Endothelial cell of umbilical vein (primary cell): ENCODE results near the gene NOX1. TPM values are rescaled to one million over a fixed set of nuclear protein-coding genes. Genes with fewer than 3 reads are reported as not detected.

ENCODE experiments used
- Bru-seq: library from RNA; stranded (reverse); fragments of 400-500 nt; gene quantifications from one replicate; lab custom pipeline; 2021; lab: Mats Ljungman, UMichigan
- BruChase-seq, 2 experiments: library from RNA; stranded (reverse); fragments of 400-500 nt; gene quantifications; one replicate each; lab custom pipeline; 2021; lab: Mats Ljungman, UMichigan
- BruUV-seq: library from RNA; stranded (reverse); fragments of 400-500 nt; replicated peaks from 2 replicates; lab custom pipeline; 2021; lab: Mats Ljungman, UMichigan
- CTCF ChIA-PET: fragments of 300-600, 350-600 bp; sonication (Branson Sonifier 250); formaldehyde crosslinking; loops from one replicate; lab custom pipeline; 2021; ENCODE audit warnings: antibody characterized with exemption, inconsistent platforms; lab: Charles Lee
- POLR2A ChIA-PET: fragments of 300-600, 350-600 bp; sonication (Branson Sonifier 250); formaldehyde crosslinking; loops from one replicate; lab custom pipeline; 2021; ENCODE audit warnings: antibody characterized with exemption, inconsistent platforms; lab: Charles Lee
- DNase-seq: peaks from one replicate; pipeline ENCODE4 v3.0.0-alpha.2; 2011; ENCODE audit warnings: low read depth, low spot score
- FAIRE-seq: peaks from 2 replicates; lab custom pipeline; 2011; peaks lifted over from hg19 to GRCh38; lab: Jason Lieb, UNC
- H2AFZ ChIP-seq: 2 replicates; pipeline ENCODE4 v1.6.0; 2012; ENCODE audit warnings: low read depth, low read length, control low read depth, inconsistent platforms
- H3K27ac ChIP-seq: 2 replicates; pipeline ENCODE4 v1.5.1; 2011; ENCODE audit warnings: low read depth, mild to moderate bottlenecking, control low read depth, low read length, moderate library complexity; ENCODE audit not compliant: insufficient read depth
- H3K27me3 ChIP-seq, 2 experiments: 2 replicates each; pipeline versions ENCODE4 v1.6.0 to v1.6.1; 2011; ENCODE audit warnings: low read length in 2 of 2, mixed read lengths in 1 of 2; ENCODE audit not compliant: control insufficient read depth in 2 of 2, insufficient read depth in 2 of 2
- H3K36me3 ChIP-seq, 2 experiments: 2 replicates in 1 of 2; 3 replicates in 1 of 2; pipeline ENCODE4 v1.5.1; 2011; ENCODE audit warnings: low read length in 2 of 2, mild to moderate bottlenecking in 1 of 2, moderate library complexity in 1 of 2; ENCODE audit not compliant: control insufficient read depth in 2 of 2, insufficient read depth in 2 of 2; ENCODE audit errors: extremely low read depth in 1 of 2
- H3K4me1 ChIP-seq: 3 replicates; pipeline ENCODE4 v1.5.1; 2011; ENCODE audit warnings: mild to moderate bottlenecking, low read length; ENCODE audit not compliant: control insufficient read depth, insufficient read depth; ENCODE audit errors: extremely low read depth
- H3K4me2 ChIP-seq: 2 replicates; pipeline ENCODE4 v1.6.1; 2011; ENCODE audit warnings: low read length, control low read depth, mixed read lengths; ENCODE audit not compliant: insufficient read depth
- H3K4me3 ChIP-seq, 3 experiments: fragments of 200-600 bp in 1 of 3; sonication (generic), shearing (Covaris generic) in 1 of 3; replicated peaks in 1 of 3; 2 replicates each; pipeline ENCODE4 v1.5.1; 2011 to 2016; ENCODE audit warnings: control low read depth in 3 of 3, low read length in 3 of 3, mild to moderate bottlenecking in 2 of 3, inconsistent platforms in 1 of 3, low read depth in 1 of 3, moderate library complexity in 1 of 3; ENCODE audit not compliant: insufficient read depth in 1 of 3
- H3K79me2 ChIP-seq: 2 replicates; pipeline ENCODE4 v1.6.0; 2012; ENCODE audit warnings: low read length, inconsistent platforms; ENCODE audit not compliant: control insufficient read depth, insufficient read depth
- H3K9ac ChIP-seq: replicated peaks from 2 replicates; pipeline ENCODE3; 2011; ENCODE audit warnings: low read length, control low read depth; ENCODE audit not compliant: insufficient read depth; ENCODE audit errors: extremely low read depth
- H3K9me1 ChIP-seq: replicated peaks from 3 replicates; pipeline ENCODE4 v1.6.0; 2011; ENCODE audit warnings: mild to moderate bottlenecking, low read length; ENCODE audit not compliant: control insufficient read depth, insufficient read depth; ENCODE audit errors: extremely low read depth
- H3K9me3 ChIP-seq: replicated peaks from 2 replicates; pipeline ENCODE4 v1.5.1; 2012; ENCODE audit warnings: low read length, inconsistent platforms; ENCODE audit not compliant: control insufficient read depth, insufficient read depth
- H4K20me1 ChIP-seq: replicated peaks from 2 replicates; pipeline ENCODE3; 2011; ENCODE audit warnings: mild to moderate bottlenecking, low read length; ENCODE audit not compliant: control insufficient read depth, insufficient read depth; ENCODE audit errors: extremely low read depth
- CTCF ChIP-seq, 2 donors: IDR thresholded peaks; 1 replicate in 1 of 2; 2 replicates in 1 of 2; pipeline ENCODE4 v1.5.1; 2011; ENCODE audit warnings: low read length in 2 of 2, mild to moderate bottlenecking in 2 of 2, moderate library complexity in 2 of 2, control low read depth in 1 of 2, inconsistent platforms in 1 of 2, low read depth in 1 of 2; ENCODE audit not compliant: insufficient read depth in 1 of 2; ENCODE audit errors: extremely low read depth in 1 of 2
- EZH2 ChIP-seq: IDR thresholded peaks from 2 replicates; pipeline ENCODE4 v1.6.1; 2012; ENCODE audit warnings: borderline replicate concordance, low read depth, mild to moderate bottlenecking, moderate library complexity, low read length, inconsistent platforms; ENCODE audit not compliant: severe bottlenecking
- FOS ChIP-seq: IDR thresholded peaks from 2 replicates; pipeline ENCODE4 v1.6.1; 2011; ENCODE audit warnings: mild to moderate bottlenecking, low read length, moderate library complexity, borderline replicate concordance; ENCODE audit not compliant: insufficient read depth
- JUN ChIP-seq: IDR thresholded peaks from 2 replicates; pipeline ENCODE4 v1.6.1; 2011; ENCODE audit warnings: borderline replicate concordance, low read depth; ENCODE audit not compliant: insufficient read length, insufficient read depth
- MAX ChIP-seq: IDR thresholded peaks from 2 replicates; pipeline ENCODE4 v1.6.1; 2011; ENCODE audit not compliant: insufficient read depth, insufficient read length
- MYC ChIP-seq: IDR thresholded peaks from one replicate; pipeline ENCODE4 v1.6.1; 2011; ENCODE audit warnings: mild to moderate bottlenecking, low read depth, low read length
- POLR2A ChIP-seq: IDR thresholded peaks from 2 replicates; pipeline ENCODE4 v1.6.1; 2012; ENCODE audit warnings: low read depth, mild to moderate bottlenecking, control low read depth, low read length
- dilution Hi-C: fragments of 300-500 bp; cut with MboI; formaldehyde crosslinking; loops from one replicate; pipeline ENCODE4 v1.15.0; 2019; ENCODE audit warnings: low sequenced_read_pairs; ENCODE audit not compliant: extremely low pct_ligation_motif_present
- intact Hi-C: fragments of 100-400 bp; cut with micrococcal nuclease; formaldehyde crosslinking; loops from one replicate; pipeline ENCODE4 v1.10.0; 2022
- long read RNA-seq: library from polyadenylated mRNA; stranded (forward); transcript quantifications from one replicate; pipeline ENCODE4 v2.0.0, GENCODE V29; 2021
- polyA minus RNA-seq, 3 experiments: library from RNA; depleted of rRNA, polyadenylated mRNA; stranded (reverse); fragments of >200 nt; gene quantifications; 1 replicate in 1 of 3; 2 replicates in 2 of 3; pipeline ENCODE4 v1.2.3, GENCODE V29; 2011
- polyA plus RNA-seq, 4 experiments: library from polyadenylated mRNA; depleted of rRNA in 3 of 4; stranded (reverse) in 3 of 4; unstranded in 1 of 4; fragments of >200 nt; gene quantifications; 2 replicates each; pipeline versions ENCODE4 v1.2.1 to v1.2.3, GENCODE V29; 2011 to 2012; ENCODE audit warnings: missing spikeins in 1 of 4
- total RNA-seq: library from RNA; stranded (reverse); gene quantifications from 2 replicates; pipeline ENCODE4 v1.2.3, GENCODE V29; 2021

NOX1 gene
- not detected in 2 replicates for total RNA-seq
- polyA plus RNA-seq, result not detected in 2 replicates
- polyA plus RNA-seq (2011; cell fraction: cytosol; rRNA removed), result not detected in 2 replicates
- 0.10 and 0.17 TPM in 2 replicates for polyA plus RNA-seq (2011; cell fraction: nucleus; rRNA removed)
- polyA plus RNA-seq (2012), result not detected in 2 replicates
- polyA minus RNA-seq, result not detected in 2 replicates
- not detected for polyA minus RNA-seq (2011; cell fraction: cytosol; rRNA and poly(A)+ RNA removed)
- polyA minus RNA-seq (2011; cell fraction: nucleus; rRNA and poly(A)+ RNA removed), result not detected in 2 replicates
- percentile 23 among the genes with signal in this experiment for Bru-seq, nascent RNA
- BruChase-seq, experiment 1, labeled RNA remaining after a 6-hour chase, result not detected
- BruChase-seq, experiment 2, labeled RNA remaining after a 2-hour chase, result percentile 19 among the genes with signal in this experiment
- long read RNA-seq, result 0 reads

- POLR2A ChIA-PET, result no interaction called here
- no peaks in the 10 kb centered on the region for H3K9me3 ChIP-seq
- H3K27ac ChIP-seq, result no peak within 1 kb of the TSS
- intact Hi-C loops, result no loop called here
- no peaks in the 10 kb centered on the region for H3K79me2 ChIP-seq
- DNase-seq (no peak), FAIRE-seq (no peak)
- H3K4me3 ChIP-seq, result no peak within 1 kb of the TSS
- H3K4me1 ChIP-seq, result peaks cover 12% of the 10 kb centered on the region
- TF ChIP-seq CTCF (IDR thresholded peaks at IDR 0.05; ENCODE audit: extremely low read depth in 1 of 2, insufficient read depth in 1 of 2, low read depth in 1 of 2, low read length in 2 of 2) (no peak), FOS (no peak), JUN (no peak), MYC (no peak), POLR2A (no peak), EZH2 (no peak), MAX (no peak)
- dilution Hi-C loops, result no loop called here
- no peak within 1 kb of the TSS for H2AFZ ChIP-seq
- no peaks in the 10 kb centered on the region for H4K20me1 ChIP-seq
- no TSS peak for BruUV-seq
- no peak within 1 kb of the TSS for H3K4me2 ChIP-seq
- no peaks in the 10 kb centered on the region for H3K36me3 ChIP-seq
- H3K9me1 ChIP-seq, result no peaks in the 10 kb centered on the region
- H3K9ac ChIP-seq, result no peak within 1 kb of the TSS
- CTCF ChIA-PET, result no interaction called here
- no peaks in the 10 kb centered on the region for H3K27me3 ChIP-seq
Observed at GRCh38 chrX:100874325-100874724, at the start of gene NOX1. Gene NOX1 (minus strand): TSS chrX:100874359. CDS start chrX:100874139, 220 bp downstream.
